Measurements from ENCODE around the gene FBXW12.

Gene FBXW12

DNA sequence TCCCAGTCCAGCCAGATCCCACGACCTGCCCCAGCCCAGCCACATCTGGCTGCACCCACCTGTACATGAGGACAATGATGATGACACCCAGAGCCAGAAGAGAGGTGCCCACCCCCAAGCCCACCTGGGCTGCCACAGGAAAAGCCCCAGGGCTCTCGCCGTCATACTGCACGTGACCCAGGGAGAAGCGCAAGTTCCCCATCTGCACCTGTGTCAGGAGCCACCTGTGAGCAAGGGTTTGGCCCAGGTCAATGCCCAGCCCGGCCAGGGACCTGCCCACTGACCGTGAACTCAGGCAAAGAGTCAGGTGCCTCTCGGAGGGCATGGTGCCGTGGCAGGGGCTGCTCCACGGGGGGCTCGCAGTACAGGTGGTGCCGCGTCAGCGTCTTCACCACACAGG lies 41.6 kb downstream of the FBXW12 start:
- no peak for DNase-seq (ENCODE audit: low read depth in 1 of 2, low spot score in 1 of 2)
- no peaks in the 10 kb centered on the region for H3K27me3 ChIP-seq (ENCODE audit: insufficient read depth, poor library complexity, severe bottlenecking)
- TF ChIP-seq POLR2AphosphoS5 (IDR thresholded peaks at IDR 0.05; ENCODE audit: low read depth), result no peak
- no peak for TF ChIP-seq GABPA (IDR thresholded peaks at IDR 0.05; ENCODE audit: low read depth)
- TF ChIP-seq, protein P1, sequence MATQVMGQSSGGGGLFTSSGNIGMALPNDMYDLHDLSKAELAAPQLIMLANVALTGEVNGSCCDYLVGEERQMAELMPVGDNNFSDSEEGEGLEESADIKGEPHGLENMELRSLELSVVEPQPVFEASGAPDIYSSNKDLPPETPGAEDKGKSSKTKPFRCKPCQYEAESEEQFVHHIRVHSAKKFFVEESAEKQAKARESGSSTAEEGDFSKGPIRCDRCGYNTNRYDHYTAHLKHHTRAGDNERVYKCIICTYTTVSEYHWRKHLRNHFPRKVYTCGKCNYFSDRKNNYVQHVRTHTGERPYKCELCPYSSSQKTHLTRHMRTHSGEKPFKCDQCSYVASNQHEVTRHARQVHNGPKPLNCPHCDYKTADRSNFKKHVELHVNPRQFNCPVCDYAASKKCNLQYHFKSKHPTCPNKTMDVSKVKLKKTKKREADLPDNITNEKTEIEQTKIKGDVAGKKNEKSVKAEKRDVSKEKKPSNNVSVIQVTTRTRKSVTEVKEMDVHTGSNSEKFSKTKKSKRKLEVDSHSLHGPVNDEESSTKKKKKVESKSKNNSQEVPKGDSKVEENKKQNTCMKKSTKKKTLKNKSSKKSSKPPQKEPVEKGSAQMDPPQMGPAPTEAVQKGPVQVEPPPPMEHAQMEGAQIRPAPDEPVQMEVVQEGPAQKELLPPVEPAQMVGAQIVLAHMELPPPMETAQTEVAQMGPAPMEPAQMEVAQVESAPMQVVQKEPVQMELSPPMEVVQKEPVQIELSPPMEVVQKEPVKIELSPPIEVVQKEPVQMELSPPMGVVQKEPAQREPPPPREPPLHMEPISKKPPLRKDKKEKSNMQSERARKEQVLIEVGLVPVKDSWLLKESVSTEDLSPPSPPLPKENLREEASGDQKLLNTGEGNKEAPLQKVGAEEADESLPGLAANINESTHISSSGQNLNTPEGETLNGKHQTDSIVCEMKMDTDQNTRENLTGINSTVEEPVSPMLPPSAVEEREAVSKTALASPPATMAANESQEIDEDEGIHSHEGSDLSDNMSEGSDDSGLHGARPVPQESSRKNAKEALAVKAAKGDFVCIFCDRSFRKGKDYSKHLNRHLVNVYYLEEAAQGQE (IDR thresholded peaks at IDR 0.05; ENCODE audit: insufficient replicate concordance, low read depth), result no peak
- TF ChIP-seq, protein P2, sequence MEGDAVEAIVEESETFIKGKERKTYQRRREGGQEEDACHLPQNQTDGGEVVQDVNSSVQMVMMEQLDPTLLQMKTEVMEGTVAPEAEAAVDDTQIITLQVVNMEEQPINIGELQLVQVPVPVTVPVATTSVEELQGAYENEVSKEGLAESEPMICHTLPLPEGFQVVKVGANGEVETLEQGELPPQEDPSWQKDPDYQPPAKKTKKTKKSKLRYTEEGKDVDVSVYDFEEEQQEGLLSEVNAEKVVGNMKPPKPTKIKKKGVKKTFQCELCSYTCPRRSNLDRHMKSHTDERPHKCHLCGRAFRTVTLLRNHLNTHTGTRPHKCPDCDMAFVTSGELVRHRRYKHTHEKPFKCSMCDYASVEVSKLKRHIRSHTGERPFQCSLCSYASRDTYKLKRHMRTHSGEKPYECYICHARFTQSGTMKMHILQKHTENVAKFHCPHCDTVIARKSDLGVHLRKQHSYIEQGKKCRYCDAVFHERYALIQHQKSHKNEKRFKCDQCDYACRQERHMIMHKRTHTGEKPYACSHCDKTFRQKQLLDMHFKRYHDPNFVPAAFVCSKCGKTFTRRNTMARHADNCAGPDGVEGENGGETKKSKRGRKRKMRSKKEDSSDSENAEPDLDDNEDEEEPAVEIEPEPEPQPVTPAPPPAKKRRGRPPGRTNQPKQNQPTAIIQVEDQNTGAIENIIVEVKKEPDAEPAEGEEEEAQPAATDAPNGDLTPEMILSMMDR (IDR thresholded peaks at IDR 0.05; ENCODE audit: insufficient read depth, low read length), result no peak
- no peak for TF ChIP-seq SPI1 (IDR thresholded peaks at IDR 0.05; ENCODE audit: borderline replicate concordance, low read depth)
- no peak overlapping the region for H3K4me3 ChIP-seq (replicated peaks; ENCODE audit: insufficient read depth, low read length)
- no peak overlapping the region for H3K27ac ChIP-seq (replicated peaks)

DNA sequence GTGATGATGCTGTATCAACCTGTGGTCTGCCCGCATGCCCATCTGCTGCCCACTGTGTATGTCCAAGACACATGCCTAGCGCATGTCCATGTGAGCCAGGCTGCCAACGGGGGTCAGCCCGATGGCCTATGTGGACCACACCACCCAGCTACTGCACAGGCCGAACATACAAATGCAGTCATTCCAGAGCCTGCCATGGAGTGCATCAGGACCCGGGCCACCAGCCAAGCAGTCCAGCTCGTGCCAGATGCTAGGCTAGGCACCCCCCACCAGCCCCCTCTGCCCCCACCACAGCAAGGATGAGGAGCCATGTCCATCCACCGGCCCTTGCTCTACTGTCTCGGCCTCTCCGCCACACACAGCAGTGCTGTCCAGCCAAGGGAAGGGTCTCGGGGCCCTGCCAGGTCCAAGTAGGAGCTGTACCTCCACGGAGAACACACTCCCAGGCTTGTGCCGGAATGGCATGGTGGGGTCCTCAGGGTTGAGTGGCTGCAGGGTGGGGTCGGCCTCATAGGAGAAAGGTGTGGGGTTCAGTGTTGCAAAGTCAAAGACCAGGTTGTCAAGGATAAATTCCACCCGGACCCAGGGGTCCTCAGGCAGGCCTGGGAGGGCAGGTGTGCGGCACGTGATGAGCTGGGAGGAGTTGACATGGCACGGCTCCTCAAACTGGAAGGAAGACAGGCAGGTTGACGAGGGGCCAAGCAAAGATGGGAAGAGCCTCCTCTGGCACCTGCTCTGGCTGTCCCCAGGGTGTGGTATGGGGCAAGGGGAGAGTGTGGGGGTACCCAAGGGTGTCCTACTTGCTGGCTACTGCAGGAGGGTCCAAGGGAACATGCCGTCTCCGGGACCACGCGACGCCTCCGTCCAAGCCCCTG lies 42.6 kb downstream of the FBXW12 start:
- H3K4me3 ChIP-seq (replicated peaks; ENCODE audit: insufficient read depth, low read length), result no peak overlapping the region

DNA sequence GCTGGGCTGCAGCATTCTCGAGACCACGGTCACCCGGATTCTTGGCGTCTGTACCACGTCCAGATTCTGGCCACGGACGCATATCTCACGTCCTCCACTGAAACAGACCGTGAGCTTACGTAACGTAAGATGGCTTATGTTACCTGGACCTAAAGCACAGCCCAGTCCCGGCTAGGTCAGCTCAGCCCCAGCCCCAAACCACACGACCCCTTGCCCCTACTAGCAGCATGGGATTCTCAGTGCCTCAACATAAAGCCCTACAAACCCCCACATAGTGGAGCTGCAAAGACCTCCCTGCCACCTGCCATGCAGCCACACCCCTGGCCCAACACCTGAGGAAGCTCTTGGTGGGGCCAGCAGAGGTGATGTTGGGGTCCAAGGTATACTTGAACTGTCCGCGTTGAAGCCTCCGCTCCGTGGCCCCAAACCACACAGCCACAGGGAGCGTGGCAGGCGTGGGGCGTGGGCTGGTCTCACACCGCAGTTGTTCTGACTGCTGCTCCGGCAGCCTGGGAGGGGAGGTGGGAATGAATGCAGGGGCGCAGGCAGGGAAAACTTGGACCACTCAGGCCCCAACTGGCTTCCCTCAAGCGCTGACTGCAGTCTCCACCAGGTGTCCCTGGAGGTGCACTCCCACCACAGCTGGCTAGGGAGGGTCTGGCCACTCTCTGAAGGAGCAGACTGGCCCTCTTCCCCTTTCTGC lies 43.4 kb downstream of the FBXW12 start:
- no peak for DNase-seq (ENCODE audit: low read depth in 1 of 2, low spot score in 1 of 2)
- no peak overlapping the region for H3K4me3 ChIP-seq (replicated peaks; ENCODE audit: insufficient read depth, low read length)
- H3K27ac ChIP-seq (replicated peaks), result no peak overlapping the region
- TF ChIP-seq, protein P2 (IDR thresholded peaks at IDR 0.05; ENCODE audit: insufficient read depth, low read length), result no peak
- TF ChIP-seq SPI1 (IDR thresholded peaks at IDR 0.05; ENCODE audit: borderline replicate concordance, low read depth) (no peak), POLR2AphosphoS5 (IDR thresholded peaks at IDR 0.05; ENCODE audit: low read depth) (no peak), GABPA (IDR thresholded peaks at IDR 0.05; ENCODE audit: low read depth) (no peak)
- TF ChIP-seq, protein P1 (IDR thresholded peaks at IDR 0.05; ENCODE audit: insufficient replicate concordance, low read depth), result no peak
- no peaks in the 10 kb centered on the region for H3K27me3 ChIP-seq (ENCODE audit: insufficient read depth, poor library complexity, severe bottlenecking)

More for the DNA sequence above, 42.6 kb downstream of the FBXW12 start:
- Histone ChIP-seq H3K27ac (replicated peaks) (no peak overlapping the region), H3K27me3 (ENCODE audit: insufficient read depth, poor library complexity, severe bottlenecking) (no peaks in the 10 kb centered on the region)
- no peak for TF ChIP-seq POLR2AphosphoS5 (IDR thresholded peaks at IDR 0.05; ENCODE audit: low read depth)
- TF ChIP-seq, protein P1 (IDR thresholded peaks at IDR 0.05; ENCODE audit: insufficient replicate concordance, low read depth), result no peak
- TF ChIP-seq, protein P2 (IDR thresholded peaks at IDR 0.05; ENCODE audit: insufficient read depth, low read length), result no peak
- no peak for TF ChIP-seq GABPA (IDR thresholded peaks at IDR 0.05; ENCODE audit: low read depth)
- TF ChIP-seq SPI1 (IDR thresholded peaks at IDR 0.05; ENCODE audit: borderline replicate concordance, low read depth), result no peak
- DNase-seq (ENCODE audit: low read depth in 1 of 2, low spot score in 1 of 2), result no peak

All from HL-60 (cell line).